Measurements from ENCODE around the gene KIAA0040. TPM values are rescaled to one million over a fixed set of nuclear protein-coding genes. Genes with fewer than 3 reads are reported as not detected.

The KIAA0040 gene
- total RNA-seq, 1 donor from 2014 or later, result 2.4 TPM

DNA sequence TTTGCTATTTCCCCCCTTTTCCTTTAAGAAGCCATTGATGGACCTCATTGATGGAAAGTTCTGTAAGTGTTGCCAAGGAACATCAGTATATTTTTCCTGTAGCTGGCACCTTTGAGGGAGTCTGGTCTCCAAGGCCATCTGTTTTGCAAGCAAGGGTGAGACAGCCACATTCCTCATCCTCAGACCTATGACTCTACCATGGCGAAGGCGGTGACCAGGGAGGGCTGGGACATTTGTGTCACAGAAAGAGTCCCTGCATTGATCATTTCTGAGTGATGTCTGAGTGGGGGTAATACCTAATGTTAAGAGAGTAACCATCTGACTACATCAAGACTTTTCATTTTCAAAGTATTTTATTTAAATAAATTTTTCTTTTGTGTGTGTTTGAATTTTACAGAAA lies 35.4 kb downstream of the KIAA0040 start:
- peaks cover 67% of the 10 kb centered on the region for H3K27me3 Mint-ChIP-seq
- H3K9me3 Mint-ChIP-seq (ENCODE audit: low read depth), result no peaks in the 10 kb centered on the region
- TF ChIP-seq, protein P1, sequence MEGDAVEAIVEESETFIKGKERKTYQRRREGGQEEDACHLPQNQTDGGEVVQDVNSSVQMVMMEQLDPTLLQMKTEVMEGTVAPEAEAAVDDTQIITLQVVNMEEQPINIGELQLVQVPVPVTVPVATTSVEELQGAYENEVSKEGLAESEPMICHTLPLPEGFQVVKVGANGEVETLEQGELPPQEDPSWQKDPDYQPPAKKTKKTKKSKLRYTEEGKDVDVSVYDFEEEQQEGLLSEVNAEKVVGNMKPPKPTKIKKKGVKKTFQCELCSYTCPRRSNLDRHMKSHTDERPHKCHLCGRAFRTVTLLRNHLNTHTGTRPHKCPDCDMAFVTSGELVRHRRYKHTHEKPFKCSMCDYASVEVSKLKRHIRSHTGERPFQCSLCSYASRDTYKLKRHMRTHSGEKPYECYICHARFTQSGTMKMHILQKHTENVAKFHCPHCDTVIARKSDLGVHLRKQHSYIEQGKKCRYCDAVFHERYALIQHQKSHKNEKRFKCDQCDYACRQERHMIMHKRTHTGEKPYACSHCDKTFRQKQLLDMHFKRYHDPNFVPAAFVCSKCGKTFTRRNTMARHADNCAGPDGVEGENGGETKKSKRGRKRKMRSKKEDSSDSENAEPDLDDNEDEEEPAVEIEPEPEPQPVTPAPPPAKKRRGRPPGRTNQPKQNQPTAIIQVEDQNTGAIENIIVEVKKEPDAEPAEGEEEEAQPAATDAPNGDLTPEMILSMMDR (IDR thresholded peaks at IDR 0.05; ENCODE audit: unreplicated experiment), result no peak
- peaks cover 10% of the 10 kb centered on the region for H3K4me1 Mint-ChIP-seq (ENCODE audit: low read depth)
- DNase-seq (ENCODE audit: low spot score, unreplicated experiment), result no peak
- H3K27ac Mint-ChIP-seq, result no peak overlapping the region
- no peak overlapping the region for H3K4me3 Mint-ChIP-seq (ENCODE audit: low read depth)
- H3K36me3 Mint-ChIP-seq (ENCODE audit: insufficient read depth), result no peaks in the 10 kb centered on the region

DNA sequence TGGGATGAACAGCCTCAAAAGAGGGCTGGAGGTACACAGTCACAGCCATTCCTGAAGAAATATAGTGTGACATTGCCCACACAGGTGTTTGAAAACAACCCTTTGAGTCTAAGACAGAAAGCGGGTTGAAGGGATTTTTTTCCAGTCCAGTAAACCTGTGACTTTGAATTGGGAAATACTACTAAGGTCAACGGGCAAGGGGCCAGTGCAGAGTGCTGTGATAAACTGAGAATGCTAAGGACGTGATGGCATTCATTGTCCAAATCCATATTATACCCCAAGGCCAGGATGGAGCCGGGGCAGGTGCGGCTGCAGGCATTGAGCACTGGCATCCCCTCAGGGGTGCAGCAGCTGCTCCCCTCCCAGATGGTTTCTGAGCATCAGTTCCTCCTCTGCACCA lies 36.6 kb downstream of the KIAA0040 start:
- no peaks in the 10 kb centered on the region for H3K9me3 Mint-ChIP-seq (ENCODE audit: low read depth)
- no peak overlapping the region for H3K27ac Mint-ChIP-seq
- DNase-seq (ENCODE audit: low spot score, unreplicated experiment), result no peak
- H3K4me3 Mint-ChIP-seq (ENCODE audit: low read depth), result no peak overlapping the region
- peaks cover 70% of the 10 kb centered on the region for H3K27me3 Mint-ChIP-seq
- peaks cover 2% of the 10 kb centered on the region for H3K4me1 Mint-ChIP-seq (ENCODE audit: low read depth)
- H3K36me3 Mint-ChIP-seq (ENCODE audit: insufficient read depth), result no peaks in the 10 kb centered on the region
- TF ChIP-seq, protein P1 (IDR thresholded peaks at IDR 0.05; ENCODE audit: unreplicated experiment), result no peak

DNA sequence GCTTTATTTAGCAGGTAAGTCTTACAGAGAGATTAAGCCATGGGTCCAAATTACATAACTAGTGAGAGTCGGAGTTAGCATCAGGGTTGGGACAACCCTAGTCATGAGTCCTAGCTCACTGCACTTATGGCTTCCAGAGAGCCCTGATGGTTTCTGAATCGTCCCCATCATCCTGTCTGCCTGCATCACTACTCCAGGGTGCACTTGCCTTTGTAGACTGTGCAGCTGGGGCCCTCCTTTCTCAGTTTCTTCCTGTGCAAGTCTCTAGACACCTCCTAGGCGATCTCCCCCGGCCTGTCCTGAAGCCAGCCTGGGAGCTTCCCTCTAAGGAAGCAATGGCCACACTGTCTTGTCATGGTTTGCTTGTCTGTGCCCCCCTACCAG lies 37.1 kb downstream of the KIAA0040 start:
- Mint-ChIP-seq H3K36me3 (ENCODE audit: insufficient read depth) (no peaks in the 10 kb centered on the region), H3K4me1 (ENCODE audit: low read depth) (peaks cover 2% of the 10 kb centered on the region), H3K4me3 (ENCODE audit: low read depth) (no peak overlapping the region), H3K27me3 (peaks cover 71% of the 10 kb centered on the region), H3K9me3 (ENCODE audit: low read depth) (no peaks in the 10 kb centered on the region), H3K27ac (no peak overlapping the region)
- DNase-seq (ENCODE audit: low spot score, unreplicated experiment), result no peak
- TF ChIP-seq, protein P1 (IDR thresholded peaks at IDR 0.05; ENCODE audit: unreplicated experiment), result no peak

DNA sequence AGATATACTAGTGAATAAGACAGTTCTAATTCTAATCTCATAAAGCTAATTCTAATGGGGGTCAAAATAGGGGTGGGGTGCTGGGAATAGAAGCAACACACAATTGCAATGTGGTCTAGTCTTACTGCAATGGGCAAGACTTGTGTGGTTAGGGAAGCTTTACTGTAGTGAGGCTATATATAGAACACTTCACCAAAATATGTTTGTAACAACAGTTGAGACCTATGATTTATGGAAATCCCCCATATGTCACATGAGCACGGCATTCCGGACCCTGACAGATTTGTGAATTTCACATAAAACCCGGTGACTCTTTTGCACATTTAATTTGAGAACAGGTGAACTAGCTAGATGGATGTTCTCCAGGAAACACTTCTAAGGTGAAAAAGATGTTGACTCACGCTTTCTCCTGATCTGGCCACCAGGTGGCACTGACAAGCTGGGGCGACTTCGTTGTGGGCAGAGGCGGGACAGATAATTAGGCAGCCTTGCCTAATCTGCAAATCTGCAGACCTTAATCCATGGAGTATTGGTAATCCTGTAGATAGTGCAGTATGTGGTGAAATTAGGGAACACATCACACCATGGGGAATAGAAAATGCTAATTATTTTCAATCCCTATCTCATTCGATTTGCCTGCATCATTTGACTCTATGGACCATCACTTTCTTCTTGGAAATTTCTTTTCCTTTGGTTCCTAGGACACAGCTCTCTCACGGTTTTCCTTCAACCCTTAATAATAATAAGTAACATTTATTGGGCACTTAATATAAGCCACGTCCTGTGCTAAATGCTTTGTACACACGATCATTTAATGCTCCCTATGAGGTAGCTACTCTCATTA lies 37.7 kb downstream of the KIAA0040 start:
- DNase-seq (ENCODE audit: low spot score, unreplicated experiment), result peak; percentile 34
- TF ChIP-seq, protein P1 (IDR thresholded peaks at IDR 0.05; ENCODE audit: unreplicated experiment), result peak; percentile 87
- Mint-ChIP-seq H3K27ac (no peak overlapping the region), H3K4me3 (ENCODE audit: low read depth) (no peak overlapping the region), H3K27me3 (peaks cover 69% of the 10 kb centered on the region), H3K4me1 (ENCODE audit: low read depth) (peaks cover 2% of the 10 kb centered on the region), H3K9me3 (ENCODE audit: low read depth) (no peaks in the 10 kb centered on the region), H3K36me3 (ENCODE audit: insufficient read depth) (no peaks in the 10 kb centered on the region)

DNA sequence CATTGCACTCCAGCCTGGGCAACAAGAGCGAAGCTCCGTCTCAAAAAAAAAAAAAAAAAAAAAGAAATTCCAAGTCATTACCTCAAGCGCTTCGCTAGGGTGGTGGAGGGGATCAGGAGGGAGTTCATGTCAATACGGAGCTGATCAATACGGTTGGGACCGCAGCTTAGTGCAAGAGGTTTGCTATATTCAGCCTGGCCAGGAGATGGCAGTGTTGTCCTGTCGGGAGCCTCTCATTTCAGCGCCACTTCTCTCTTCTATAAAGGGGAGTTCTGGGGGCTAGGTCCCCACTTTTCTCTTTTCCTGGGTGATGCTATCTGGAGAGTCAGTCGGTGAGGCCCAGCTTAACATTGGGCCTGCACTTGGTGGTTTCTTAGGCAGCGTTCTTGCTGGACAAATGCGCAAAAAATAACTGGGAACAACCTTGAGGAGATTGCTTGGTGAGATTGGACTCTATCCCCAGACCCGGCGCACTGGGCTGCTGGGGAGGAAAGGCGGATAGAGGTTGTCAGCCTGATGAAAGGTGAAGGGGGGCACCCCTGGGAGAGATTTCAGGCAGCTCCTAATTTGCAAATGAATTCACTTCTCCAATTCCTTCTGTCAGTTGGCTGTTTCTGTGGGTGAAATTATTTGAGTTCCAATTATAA lies 40.4 kb downstream of the KIAA0040 start:
- Mint-ChIP-seq H3K27me3 (peaks cover 67% of the 10 kb centered on the region), H3K4me1 (ENCODE audit: low read depth) (peaks cover 2% of the 10 kb centered on the region), H3K9me3 (ENCODE audit: low read depth) (no peaks in the 10 kb centered on the region), H3K27ac (no peak overlapping the region), H3K36me3 (ENCODE audit: insufficient read depth) (no peaks in the 10 kb centered on the region), H3K4me3 (ENCODE audit: low read depth) (no peak overlapping the region)
- DNase-seq (ENCODE audit: low spot score, unreplicated experiment), result peak; percentile 76
- TF ChIP-seq, protein P1 (IDR thresholded peaks at IDR 0.05; ENCODE audit: unreplicated experiment), result peak; percentile 95

Measured in progenitor cell of endocrine pancreas (in vitro differentiated cells).